ENCODE measurements around the gene RHOBTB1.

DNA sequence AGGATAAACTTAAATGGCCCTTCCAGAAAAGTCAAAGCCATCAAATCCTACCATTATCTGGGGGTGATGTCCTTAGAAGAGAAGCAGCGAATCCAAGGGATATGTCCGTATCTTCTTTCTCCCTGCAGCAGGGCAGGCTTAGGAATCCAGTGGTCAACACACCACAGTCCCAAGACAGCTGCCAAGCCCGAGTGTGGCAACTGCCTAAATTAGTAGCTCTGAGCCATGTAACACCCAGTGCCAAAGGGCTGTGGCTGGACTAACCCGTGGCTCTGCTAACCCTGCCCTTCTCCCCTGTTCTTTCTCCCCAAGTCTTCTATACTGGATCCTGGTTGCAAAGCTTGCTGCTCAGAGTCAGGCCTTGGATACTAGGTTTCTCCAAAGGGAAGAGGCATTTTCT lies 90.9 kb downstream of the RHOBTB1 start:
- TF ChIP-seq, protein P1, sequence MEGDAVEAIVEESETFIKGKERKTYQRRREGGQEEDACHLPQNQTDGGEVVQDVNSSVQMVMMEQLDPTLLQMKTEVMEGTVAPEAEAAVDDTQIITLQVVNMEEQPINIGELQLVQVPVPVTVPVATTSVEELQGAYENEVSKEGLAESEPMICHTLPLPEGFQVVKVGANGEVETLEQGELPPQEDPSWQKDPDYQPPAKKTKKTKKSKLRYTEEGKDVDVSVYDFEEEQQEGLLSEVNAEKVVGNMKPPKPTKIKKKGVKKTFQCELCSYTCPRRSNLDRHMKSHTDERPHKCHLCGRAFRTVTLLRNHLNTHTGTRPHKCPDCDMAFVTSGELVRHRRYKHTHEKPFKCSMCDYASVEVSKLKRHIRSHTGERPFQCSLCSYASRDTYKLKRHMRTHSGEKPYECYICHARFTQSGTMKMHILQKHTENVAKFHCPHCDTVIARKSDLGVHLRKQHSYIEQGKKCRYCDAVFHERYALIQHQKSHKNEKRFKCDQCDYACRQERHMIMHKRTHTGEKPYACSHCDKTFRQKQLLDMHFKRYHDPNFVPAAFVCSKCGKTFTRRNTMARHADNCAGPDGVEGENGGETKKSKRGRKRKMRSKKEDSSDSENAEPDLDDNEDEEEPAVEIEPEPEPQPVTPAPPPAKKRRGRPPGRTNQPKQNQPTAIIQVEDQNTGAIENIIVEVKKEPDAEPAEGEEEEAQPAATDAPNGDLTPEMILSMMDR (IDR thresholded peaks at IDR 0.05): no peak
- no peak for TF ChIP-seq POLR2A (IDR thresholded peaks at IDR 0.05)
